ENCODE measurements around the gene NELL1.

NELL1 gene

DNA sequence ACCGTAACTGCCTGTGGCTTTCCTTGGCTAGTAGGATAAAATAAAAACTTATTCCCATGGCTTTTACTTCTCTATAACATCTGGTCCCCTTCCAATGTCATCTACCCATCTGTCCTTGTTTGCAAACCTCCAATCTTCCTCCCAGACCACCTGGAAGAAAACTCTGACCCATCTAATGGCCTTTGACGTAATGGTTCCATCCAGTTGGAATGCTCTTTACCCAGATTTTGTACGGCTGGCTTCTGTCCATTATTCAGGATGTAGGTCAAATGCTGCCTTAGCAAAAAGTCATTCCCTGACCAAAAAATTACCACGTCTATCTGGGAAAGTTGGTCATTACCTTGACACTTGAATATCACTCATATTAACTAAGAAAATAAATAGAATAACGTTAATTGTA is 945.6 kb downstream of the NELL1 start:
- DNase-seq = no peak

DNA sequence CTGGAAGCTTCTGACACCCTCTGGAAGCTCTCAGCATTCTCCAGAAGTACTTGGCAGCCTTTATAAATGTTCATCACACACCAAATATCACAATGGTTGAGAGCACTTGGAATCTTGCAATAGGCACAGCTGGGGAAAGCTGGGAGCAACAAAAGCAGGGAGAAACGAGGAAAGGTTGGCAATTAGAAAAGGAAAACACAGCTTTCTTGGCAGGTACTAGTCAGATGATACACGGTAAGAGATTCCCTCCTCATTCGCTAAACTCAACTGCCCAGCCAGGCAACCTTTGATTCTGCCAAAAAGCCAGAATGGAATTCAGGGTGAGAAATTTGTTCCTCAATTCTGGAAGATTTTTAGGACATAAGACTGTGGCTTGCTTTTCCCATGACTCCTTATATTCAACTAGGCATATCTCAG is 946.6 kb downstream of the NELL1 start:
- no peak for DNase-seq

DNA sequence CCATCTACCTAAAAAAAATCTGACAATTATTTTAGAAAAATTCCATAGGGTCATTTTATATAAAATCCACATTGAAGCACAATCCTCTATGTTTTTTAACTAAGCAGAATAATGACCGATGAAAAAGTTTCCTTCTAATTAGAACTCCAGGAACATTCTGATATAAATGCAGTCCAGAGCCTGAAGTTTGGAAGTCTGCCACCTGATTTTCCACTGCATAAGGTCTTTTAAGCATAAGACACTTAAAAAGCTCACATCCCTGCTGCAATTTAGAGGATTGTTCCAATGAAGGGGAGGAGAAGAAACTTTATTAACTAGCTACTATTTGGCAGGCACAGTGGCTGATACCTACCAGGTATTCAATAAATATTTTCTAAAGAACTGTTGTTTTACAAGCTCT is 953.2 kb downstream of the NELL1 start:
- DNase-seq = no peak

DNA sequence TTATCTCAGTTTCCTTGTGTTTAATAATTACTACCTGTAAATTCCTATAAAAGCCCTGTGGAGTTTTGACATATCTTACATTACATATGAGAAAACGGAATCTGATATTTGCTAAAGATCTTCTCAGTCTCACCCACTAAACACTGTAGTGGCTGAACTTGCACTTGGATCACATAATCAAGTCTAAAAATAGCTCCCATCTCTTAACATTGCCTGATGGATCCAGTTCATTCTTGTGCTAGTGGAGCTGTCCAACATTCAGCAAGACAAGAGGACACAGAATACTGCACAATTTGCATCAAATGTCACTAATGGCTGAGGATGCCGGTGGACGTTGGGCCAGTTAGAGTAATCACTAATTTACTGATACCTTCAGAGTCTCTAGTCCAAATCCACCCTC is 953.6 kb downstream of the NELL1 start:
- DNase-seq = no peak

All from NCI-H2171 (cell line).